HG03439 (cell line): ENCODE data around the gene DNA2.

Experiments used
- ATAC-seq: cut with Tn5 transposase; IDR thresholded peaks from one replicate; pipeline ENCODE4 v1.9.1; 2021; ENCODE audit warnings: mild to moderate bottlenecking, moderate library complexity; ENCODE audit not compliant: unreplicated experiment

The DNA2 gene

DNA sequence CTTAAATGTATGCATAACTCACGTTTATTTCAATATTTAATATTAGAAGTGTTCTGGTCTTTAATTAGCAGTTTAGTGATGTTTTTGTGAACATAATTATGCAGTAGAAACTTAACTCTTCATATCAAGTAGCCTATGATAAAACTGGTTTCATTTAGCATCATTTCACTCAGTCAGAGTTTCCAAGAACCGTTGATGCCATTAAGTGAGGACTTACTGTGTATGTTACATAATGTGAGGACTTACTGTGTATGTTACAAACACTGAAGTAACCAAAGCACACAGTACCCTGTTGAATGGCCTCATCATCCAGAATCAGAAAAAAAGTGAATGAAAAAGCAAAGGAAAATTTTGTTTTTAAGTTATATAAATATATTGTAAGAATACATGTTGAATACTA lies 106.2 kb downstream of the DNA2 start:
- no peak for ATAC-seq

- no peak for ATAC-seq
Observed at GRCh38 chr10:68364101-68364886, 107.5 kb downstream of the DNA2 start.
